ENCODE measurements around the gene WDR41. TPM values are rescaled to one million over a fixed set of nuclear protein-coding genes. Genes with fewer than 3 reads are reported as not detected.
"Not testable (repeated sequence)": the region's sequence is repeated elsewhere in the genome, so short reads cannot be mapped to it uniquely, and the experiment has no call there.

The WDR41 gene
- total and polyA plus RNA-seq, 4 donors = 13.9 to 81.4 (median 29.6) TPM

GRCh38 chr5:77483682-77484081 lies 8.4 kb downstream of the WDR41 start:
- WGBS, 2 donors = 60 to 82% methylated on average over 2 of the region's 2 CpGs
- H3K9me3 ChIP-seq (ENCODE audit: control insufficient read depth in 4 of 4, insufficient read depth in 3 of 4, low read length in 3 of 4) = peaks cover 0 to 1% (median 0%) of the 10 kb centered on the region in 4 donors
- no peak for ATAC-seq (ENCODE audit: insufficient read depth, low FRiP score)

GRCh38 chr5:77475041-77475440 lies 17.1 kb downstream of the WDR41 start:
- H3K4me1 ChIP-seq (ENCODE audit: control insufficient read depth in 5 of 5, insufficient read depth in 5 of 5, low read length in 5 of 5); H3K4me3 ChIP-seq; H3K27me3 ChIP-seq (ENCODE audit: control insufficient read depth in 3 of 3, insufficient read depth in 3 of 3, low read length in 2 of 3); ATAC-seq (ENCODE audit: insufficient read depth, low FRiP score); H3K27ac ChIP-seq (ENCODE audit: low read depth in 1 of 2, low read length in 1 of 2); H3K9me3 ChIP-seq (ENCODE audit: control insufficient read depth in 4 of 4, insufficient read depth in 3 of 4, low read length in 3 of 4); H3K9ac ChIP-seq (ENCODE audit: insufficient read depth in 1 of 2, low read length in 2 of 2); H3K36me3 ChIP-seq (ENCODE audit: control insufficient read depth in 4 of 4, insufficient read depth in 4 of 4, low read length in 4 of 4); DNase-seq: not testable (repeated sequence)
- WGBS, 2 donors = 93 to 98% methylated on average over 10 to 11 of the region's 11 CpGs

More at GRCh38 chr5:77483682-77484081, 8.4 kb downstream of the WDR41 start:
- H3K9ac ChIP-seq (ENCODE audit: insufficient read depth in 1 of 2, low read length in 2 of 2) = no peak overlapping the region
- TF ChIP-seq CTCF (IDR thresholded peaks at IDR 0.05; ENCODE audit: control extremely low read depth, extremely low read depth) = no peak
- no peaks in the 10 kb centered on the region for H3K27me3 ChIP-seq (ENCODE audit: control insufficient read depth in 3 of 3, insufficient read depth in 3 of 3, low read length in 2 of 3)
- H3K4me1 ChIP-seq (ENCODE audit: control insufficient read depth in 5 of 5, insufficient read depth in 5 of 5, low read length in 5 of 5) = peaks cover 0 to 3% (median 0%) of the 10 kb centered on the region in 5 donors
- H3K4me3 ChIP-seq = no peak overlapping the region
- H3K36me3 ChIP-seq (ENCODE audit: control insufficient read depth in 4 of 4, insufficient read depth in 4 of 4, low read length in 4 of 4) = peaks cover 4 to 15% (median 9%) of the 10 kb centered on the region in 4 donors
- no peak overlapping the region for H3K27ac ChIP-seq (ENCODE audit: low read depth in 1 of 2, low read length in 1 of 2)
- no peak for DNase-seq

- H3K4me3 ChIP-seq; H3K4me1 ChIP-seq (ENCODE audit: control insufficient read depth in 5 of 5, insufficient read depth in 5 of 5, low read length in 5 of 5); DNase-seq; H3K36me3 ChIP-seq (ENCODE audit: control insufficient read depth in 4 of 4, insufficient read depth in 4 of 4, low read length in 4 of 4); H3K27ac ChIP-seq (ENCODE audit: low read depth in 1 of 2, low read length in 1 of 2); ATAC-seq (ENCODE audit: insufficient read depth, low FRiP score); H3K9me3 ChIP-seq (ENCODE audit: control insufficient read depth in 4 of 4, insufficient read depth in 3 of 4, low read length in 3 of 4); H3K9ac ChIP-seq (ENCODE audit: insufficient read depth in 1 of 2, low read length in 2 of 2); H3K27me3 ChIP-seq (ENCODE audit: control insufficient read depth in 3 of 3, insufficient read depth in 3 of 3, low read length in 2 of 3): not testable (repeated sequence)
- WGBS, 2 donors = 91 to 95% methylated on average over 3 of the region's 3 CpGs
Observed at GRCh38 chr5:77468875-77469274, 23.2 kb downstream of the WDR41 start.

GRCh38 chr5:77463905-77464304 lies 28.2 kb downstream of the WDR41 start:
- DNase-seq (no peak), ATAC-seq (ENCODE audit: insufficient read depth, low FRiP score) (no peak)
- Histone ChIP-seq H3K27me3 (ENCODE audit: control insufficient read depth in 3 of 3, insufficient read depth in 3 of 3, low read length in 2 of 3) (no peaks in the 10 kb centered on the region), H3K9me3 (ENCODE audit: control insufficient read depth in 4 of 4, insufficient read depth in 3 of 4, low read length in 3 of 4) (no peaks in the 10 kb centered on the region), H3K36me3 (ENCODE audit: control insufficient read depth in 4 of 4, insufficient read depth in 4 of 4, low read length in 4 of 4) (peaks cover 0 to 2% (median 0%) of the 10 kb centered on the region in 4 donors), H3K27ac (ENCODE audit: low read depth in 1 of 2, low read length in 1 of 2) (no peak overlapping the region), H3K4me1 (ENCODE audit: control insufficient read depth in 5 of 5, insufficient read depth in 5 of 5, low read length in 5 of 5) (no peaks in the 10 kb centered on the region), H3K9ac (ENCODE audit: insufficient read depth in 1 of 2, low read length in 2 of 2) (no peak overlapping the region), H3K4me3 (no peak overlapping the region)
- 89 to 95% methylated on average over 1 of the region's 1 CpG for WGBS, 2 donors
- TF ChIP-seq CTCF (IDR thresholded peaks at IDR 0.05; ENCODE audit: control extremely low read depth, extremely low read depth) = no peak
